B cell (primary cell): ENCODE data around the gene GPT2.

Source experiments
- EZH2 ChIP-seq: IDR thresholded peaks from 2 replicates; pipeline ENCODE4 v1.6.1; 2012; ENCODE audit warnings: borderline replicate concordance, low read depth, mild to moderate bottlenecking, moderate library complexity, low read length; ENCODE audit not compliant: insufficient read depth, poor library complexity, severe bottlenecking
- TF ChIP-seq, protein P1 (sequence below): fragments of 200-600 bp; IDR thresholded peaks from one replicate; pipeline ENCODE4 v1.8.0; 2022; ENCODE audit warnings: antibody characterized with exemption, mild to moderate bottlenecking

DNA sequence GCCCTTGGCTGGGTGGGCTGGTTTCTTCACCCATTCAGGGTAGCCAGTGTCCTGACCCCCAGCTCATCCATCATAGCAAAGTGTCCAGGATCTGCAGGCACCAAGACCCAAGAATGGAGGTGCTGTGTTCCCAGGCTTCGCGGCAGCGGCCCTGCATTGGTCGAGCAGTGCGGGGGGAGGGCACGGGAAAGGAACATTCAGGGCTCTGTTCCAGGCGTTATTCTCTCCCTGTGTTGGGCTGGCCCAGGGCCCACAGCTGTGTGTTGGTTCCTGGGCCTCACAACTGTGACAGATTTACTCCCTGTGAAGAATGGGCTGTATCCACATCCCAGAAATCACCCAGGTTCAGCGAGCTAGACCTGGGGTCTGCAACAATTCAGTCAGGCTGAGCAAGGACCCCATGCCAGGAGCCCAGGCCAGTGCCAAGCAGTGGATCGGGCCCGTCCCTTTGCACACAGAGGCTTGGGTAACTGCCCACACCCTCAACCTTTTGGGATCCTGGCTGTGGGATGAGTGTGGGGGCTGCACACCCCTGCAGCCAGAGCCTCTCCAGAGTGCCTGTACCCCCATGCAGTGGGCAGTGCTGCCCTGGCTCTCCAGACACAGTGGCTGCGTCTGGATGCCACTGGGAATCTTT is 10.0 kb downstream of the GPT2 start:
- TF ChIP-seq EZH2: no peak
- TF ChIP-seq, protein P1, sequence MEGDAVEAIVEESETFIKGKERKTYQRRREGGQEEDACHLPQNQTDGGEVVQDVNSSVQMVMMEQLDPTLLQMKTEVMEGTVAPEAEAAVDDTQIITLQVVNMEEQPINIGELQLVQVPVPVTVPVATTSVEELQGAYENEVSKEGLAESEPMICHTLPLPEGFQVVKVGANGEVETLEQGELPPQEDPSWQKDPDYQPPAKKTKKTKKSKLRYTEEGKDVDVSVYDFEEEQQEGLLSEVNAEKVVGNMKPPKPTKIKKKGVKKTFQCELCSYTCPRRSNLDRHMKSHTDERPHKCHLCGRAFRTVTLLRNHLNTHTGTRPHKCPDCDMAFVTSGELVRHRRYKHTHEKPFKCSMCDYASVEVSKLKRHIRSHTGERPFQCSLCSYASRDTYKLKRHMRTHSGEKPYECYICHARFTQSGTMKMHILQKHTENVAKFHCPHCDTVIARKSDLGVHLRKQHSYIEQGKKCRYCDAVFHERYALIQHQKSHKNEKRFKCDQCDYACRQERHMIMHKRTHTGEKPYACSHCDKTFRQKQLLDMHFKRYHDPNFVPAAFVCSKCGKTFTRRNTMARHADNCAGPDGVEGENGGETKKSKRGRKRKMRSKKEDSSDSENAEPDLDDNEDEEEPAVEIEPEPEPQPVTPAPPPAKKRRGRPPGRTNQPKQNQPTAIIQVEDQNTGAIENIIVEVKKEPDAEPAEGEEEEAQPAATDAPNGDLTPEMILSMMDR: no peak
